ENCODE data around the gene ST8SIA1.

ST8SIA1 gene

GRCh38 chr12:22272335-22273151 is 62.0 kb downstream of the ST8SIA1 start:
- in situ Hi-C loops (cut with HindIII; ENCODE audit: low sequenced_read_pairs), result no loop called here
- DNase-seq (ENCODE audit: low read depth), result no peak
- no peak overlapping the region for H3K4me3 ChIP-seq (ENCODE audit: low read depth, low read length)
- no peak for TF ChIP-seq CTCF (IDR thresholded peaks at IDR 0.05; ENCODE audit: low read depth, low read length, missing control alignments)

- no peak for TF ChIP-seq CTCF (IDR thresholded peaks at IDR 0.05; ENCODE audit: low read depth, low read length, missing control alignments)
- DNase-seq (ENCODE audit: low read depth), result peak; percentile 88
- in situ Hi-C loops (cut with HindIII; ENCODE audit: low sequenced_read_pairs), result no loop called here
- no peak overlapping the region for H3K4me3 ChIP-seq (ENCODE audit: low read depth, low read length)
Observed at GRCh38 chr12:22271023-22271422, 63.5 kb downstream of the ST8SIA1 start.

- no peak for DNase-seq (ENCODE audit: low read depth)
- no peak overlapping the region for H3K4me3 ChIP-seq (ENCODE audit: low read depth, low read length)
- in situ Hi-C loops (cut with HindIII; ENCODE audit: low sequenced_read_pairs), result no loop called here
- TF ChIP-seq CTCF (IDR thresholded peaks at IDR 0.05; ENCODE audit: low read depth, low read length, missing control alignments), result no peak
Observed at GRCh38 chr12:22268973-22269372, 65.5 kb downstream of the ST8SIA1 start.

GRCh38 chr12:22268406-22268805 is 66.1 kb downstream of the ST8SIA1 start:
- in situ Hi-C loops (cut with HindIII; ENCODE audit: low sequenced_read_pairs), result no loop called here
- H3K4me3 ChIP-seq (ENCODE audit: low read depth, low read length), result no peak overlapping the region
- no peak for DNase-seq (ENCODE audit: low read depth)
- TF ChIP-seq CTCF (IDR thresholded peaks at IDR 0.05; ENCODE audit: low read depth, low read length, missing control alignments), result no peak

GRCh38 chr12:22266101-22266500 is 68.4 kb downstream of the ST8SIA1 start:
- in situ Hi-C loops (cut with HindIII; ENCODE audit: low sequenced_read_pairs), result no loop called here

GRCh38 chr12:22264380-22264779 is 70.1 kb downstream of the ST8SIA1 start:
- in situ Hi-C loops (cut with HindIII; ENCODE audit: low sequenced_read_pairs), result no loop called here
- no peak for TF ChIP-seq CTCF (IDR thresholded peaks at IDR 0.05; ENCODE audit: low read depth, low read length, missing control alignments)
- no peak for DNase-seq (ENCODE audit: low read depth)
- no peak overlapping the region for H3K4me3 ChIP-seq (ENCODE audit: low read depth, low read length)

More at GRCh38 chr12:22266101-22266500, 68.4 kb downstream of the ST8SIA1 start:
- no peak overlapping the region for H3K4me3 ChIP-seq (ENCODE audit: low read depth, low read length)
- DNase-seq (ENCODE audit: low read depth), result no peak
- no peak for TF ChIP-seq CTCF (IDR thresholded peaks at IDR 0.05; ENCODE audit: low read depth, low read length, missing control alignments)

Data from astrocyte of the cerebellum (primary cell).